Astrocyte (in vitro differentiated cells and primary cell): Measurements from ENCODE around the gene NDUFS2.

ENCODE experiments used
- EZH2 ChIP-seq: IDR thresholded peaks from 2 replicates; pipeline ENCODE4 v1.6.1; 2012; ENCODE audit warnings: mild to moderate bottlenecking, low read length, inconsistent platforms; ENCODE audit not compliant: insufficient read depth
- TF ChIP-seq, protein P1 (sequence below): IDR thresholded peaks from 2 replicates; pipeline ENCODE4 v1.5.1; 2011; ENCODE audit warnings: low read depth, mild to moderate bottlenecking, inconsistent platforms, low read length, moderate library complexity; ENCODE audit not compliant: insufficient read depth

DNA sequence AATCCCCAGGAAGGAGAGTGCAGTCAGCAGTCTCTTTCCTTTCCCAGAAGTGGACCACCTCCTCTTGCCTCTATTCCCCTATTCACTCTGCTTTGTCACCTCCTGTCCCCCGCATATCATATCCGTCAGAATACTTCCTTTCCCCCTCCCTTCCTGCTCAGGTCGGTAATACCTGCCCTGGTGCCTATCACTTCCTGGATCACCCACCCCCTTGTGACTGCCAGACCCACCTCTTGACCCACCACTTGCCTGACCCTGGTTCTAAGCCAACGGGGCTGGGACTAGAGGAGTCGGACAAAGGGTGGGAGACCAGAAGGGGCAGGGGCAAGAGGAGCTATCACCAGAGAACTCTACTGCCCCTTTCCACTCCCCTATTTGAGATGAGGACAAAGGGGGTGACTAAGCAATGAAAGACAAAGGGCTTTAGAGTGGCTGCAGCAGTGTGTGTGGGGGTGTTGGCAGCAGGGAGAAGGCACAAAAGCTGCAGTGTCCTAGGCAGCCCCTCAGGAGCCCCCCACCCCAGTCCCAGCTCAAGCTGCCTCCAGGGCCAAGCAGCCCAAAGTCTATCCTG lies 1.7 kb upstream of the NDUFS2 start:
- TF ChIP-seq, protein P1, sequence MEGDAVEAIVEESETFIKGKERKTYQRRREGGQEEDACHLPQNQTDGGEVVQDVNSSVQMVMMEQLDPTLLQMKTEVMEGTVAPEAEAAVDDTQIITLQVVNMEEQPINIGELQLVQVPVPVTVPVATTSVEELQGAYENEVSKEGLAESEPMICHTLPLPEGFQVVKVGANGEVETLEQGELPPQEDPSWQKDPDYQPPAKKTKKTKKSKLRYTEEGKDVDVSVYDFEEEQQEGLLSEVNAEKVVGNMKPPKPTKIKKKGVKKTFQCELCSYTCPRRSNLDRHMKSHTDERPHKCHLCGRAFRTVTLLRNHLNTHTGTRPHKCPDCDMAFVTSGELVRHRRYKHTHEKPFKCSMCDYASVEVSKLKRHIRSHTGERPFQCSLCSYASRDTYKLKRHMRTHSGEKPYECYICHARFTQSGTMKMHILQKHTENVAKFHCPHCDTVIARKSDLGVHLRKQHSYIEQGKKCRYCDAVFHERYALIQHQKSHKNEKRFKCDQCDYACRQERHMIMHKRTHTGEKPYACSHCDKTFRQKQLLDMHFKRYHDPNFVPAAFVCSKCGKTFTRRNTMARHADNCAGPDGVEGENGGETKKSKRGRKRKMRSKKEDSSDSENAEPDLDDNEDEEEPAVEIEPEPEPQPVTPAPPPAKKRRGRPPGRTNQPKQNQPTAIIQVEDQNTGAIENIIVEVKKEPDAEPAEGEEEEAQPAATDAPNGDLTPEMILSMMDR, result no peak
- TF ChIP-seq EZH2, result no peak
